ENCODE results near the gene SPIN3.

DNA sequence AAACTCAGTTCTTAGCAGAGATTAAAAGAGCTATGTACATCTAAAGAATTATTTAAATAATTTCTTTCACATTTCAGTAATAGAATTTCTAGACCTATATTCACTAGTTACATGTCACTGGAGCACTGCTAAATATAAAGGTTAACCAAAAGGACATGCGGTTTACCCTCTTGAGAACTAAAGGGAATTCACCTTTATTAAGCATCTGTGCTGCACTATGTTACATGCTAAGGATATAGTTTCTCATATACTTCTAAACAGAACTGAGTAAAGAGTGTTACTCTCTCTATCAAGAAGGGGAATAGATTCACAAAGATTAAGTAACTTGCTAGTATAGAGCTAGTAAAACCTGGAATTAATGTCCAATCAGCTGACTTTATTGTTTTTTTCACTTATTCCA is 7.6 kb downstream of the SPIN3 start:
- TF ChIP-seq, protein P1, sequence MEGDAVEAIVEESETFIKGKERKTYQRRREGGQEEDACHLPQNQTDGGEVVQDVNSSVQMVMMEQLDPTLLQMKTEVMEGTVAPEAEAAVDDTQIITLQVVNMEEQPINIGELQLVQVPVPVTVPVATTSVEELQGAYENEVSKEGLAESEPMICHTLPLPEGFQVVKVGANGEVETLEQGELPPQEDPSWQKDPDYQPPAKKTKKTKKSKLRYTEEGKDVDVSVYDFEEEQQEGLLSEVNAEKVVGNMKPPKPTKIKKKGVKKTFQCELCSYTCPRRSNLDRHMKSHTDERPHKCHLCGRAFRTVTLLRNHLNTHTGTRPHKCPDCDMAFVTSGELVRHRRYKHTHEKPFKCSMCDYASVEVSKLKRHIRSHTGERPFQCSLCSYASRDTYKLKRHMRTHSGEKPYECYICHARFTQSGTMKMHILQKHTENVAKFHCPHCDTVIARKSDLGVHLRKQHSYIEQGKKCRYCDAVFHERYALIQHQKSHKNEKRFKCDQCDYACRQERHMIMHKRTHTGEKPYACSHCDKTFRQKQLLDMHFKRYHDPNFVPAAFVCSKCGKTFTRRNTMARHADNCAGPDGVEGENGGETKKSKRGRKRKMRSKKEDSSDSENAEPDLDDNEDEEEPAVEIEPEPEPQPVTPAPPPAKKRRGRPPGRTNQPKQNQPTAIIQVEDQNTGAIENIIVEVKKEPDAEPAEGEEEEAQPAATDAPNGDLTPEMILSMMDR (IDR thresholded peaks at IDR 0.05): no peak
- no peak for TF ChIP-seq POLR2AphosphoS5 (IDR thresholded peaks at IDR 0.05)

Measured in breast epithelium (tissue), 3 donors.